Loucy (cell line): ENCODE measurements around the gene PIN1.

ENCODE experiments used
- H2AFZ ChIP-seq: fragments of 200-600 bp; sonication (generic); 2 replicates; pipeline ENCODE4 v1.6.0; 2016; ENCODE audit warnings: antibody characterized with exemption, mild to moderate bottlenecking, low read length, moderate library complexity
- H3F3A ChIP-seq: fragments of 200-600 bp; 2 replicates; pipeline ENCODE4 v1.6.0; 2016; ENCODE audit warnings: antibody characterized with exemption, low read depth, mild to moderate bottlenecking
- H3K27me3 ChIP-seq: fragments of 200-600 bp; sonication (generic); 2 replicates; pipeline ENCODE4 v1.6.1; 2014; ENCODE audit warnings: low read length, mild to moderate bottlenecking; ENCODE audit not compliant: insufficient read depth, poor library complexity, severe bottlenecking
- H3K36me3 ChIP-seq: fragments of 200-600 bp; sonication (generic); 2 replicates; pipeline ENCODE4 v1.6.1; 2016; ENCODE audit warnings: low read length; ENCODE audit not compliant: insufficient read depth
- H3K4me1 ChIP-seq: fragments of 200-600 bp; sonication (generic); 2 replicates; pipeline ENCODE4 v1.5.1; 2014; ENCODE audit warnings: low read length, mild to moderate bottlenecking; ENCODE audit not compliant: insufficient read depth, poor library complexity, severe bottlenecking
- H3K4me2 ChIP-seq: fragments of 200-600 bp; sonication (generic); 2 replicates; pipeline ENCODE4 v1.6.0; 2014; ENCODE audit warnings: antibody characterized with exemption, low read length, low read depth, mild to moderate bottlenecking; ENCODE audit not compliant: poor library complexity, severe bottlenecking
- H3K4me3 ChIP-seq: fragments of 200-600 bp; sonication (generic); 2 replicates; pipeline ENCODE4 v1.5.1; 2014; ENCODE audit warnings: low read length, mild to moderate bottlenecking, mixed read lengths; ENCODE audit not compliant: poor library complexity, severe bottlenecking
- H3K79me2 ChIP-seq: fragments of 200-600 bp; sonication (generic); 2 replicates; pipeline ENCODE4 v1.6.1; 2014; ENCODE audit warnings: low read length; ENCODE audit not compliant: insufficient read depth
- H3K9ac ChIP-seq: fragments of 200-600 bp; sonication (generic); 2 replicates; pipeline ENCODE4 v1.6.0; 2014; ENCODE audit warnings: mild to moderate bottlenecking, low read depth, low read length, moderate library complexity; ENCODE audit not compliant: poor library complexity, severe bottlenecking
- H3K9me2 ChIP-seq: fragments of 200-600 bp; sonication (generic); replicated peaks from 2 replicates; pipeline ENCODE4 v1.6.1; 2016; ENCODE audit warnings: low read depth, low read length, mixed read lengths
- H3K9me3 ChIP-seq: fragments of 200-600 bp; sonication (generic); 2 replicates; pipeline ENCODE4 v1.6.1; 2014; ENCODE audit warnings: mild to moderate bottlenecking, antibody characterized with exemption, low read length, low read depth; ENCODE audit not compliant: insufficient read depth
- H4K20me1 ChIP-seq: fragments of 200-600 bp; sonication (generic); 2 replicates; pipeline ENCODE4 v1.6.0; 2014; ENCODE audit warnings: antibody characterized with exemption, low read length, mild to moderate bottlenecking; ENCODE audit not compliant: insufficient read depth, poor library complexity, severe bottlenecking
- EZH2phosphoT487 ChIP-seq: fragments of 200-600 bp; IDR thresholded peaks from 2 replicates; pipeline ENCODE4 v1.6.1; 2018; ENCODE audit warnings: antibody characterized with exemption, mild to moderate bottlenecking, moderate library complexity, borderline replicate concordance
- TF ChIP-seq, protein P1 (sequence below): fragments of 200-600 bp; sonication (generic); conservative IDR thresholded peaks from 2 replicates; pipeline ENCODE4 v1.5.1; 2014; ENCODE audit warnings: mild to moderate bottlenecking, antibody characterized with exemption, low read length

PIN1 gene

DNA sequence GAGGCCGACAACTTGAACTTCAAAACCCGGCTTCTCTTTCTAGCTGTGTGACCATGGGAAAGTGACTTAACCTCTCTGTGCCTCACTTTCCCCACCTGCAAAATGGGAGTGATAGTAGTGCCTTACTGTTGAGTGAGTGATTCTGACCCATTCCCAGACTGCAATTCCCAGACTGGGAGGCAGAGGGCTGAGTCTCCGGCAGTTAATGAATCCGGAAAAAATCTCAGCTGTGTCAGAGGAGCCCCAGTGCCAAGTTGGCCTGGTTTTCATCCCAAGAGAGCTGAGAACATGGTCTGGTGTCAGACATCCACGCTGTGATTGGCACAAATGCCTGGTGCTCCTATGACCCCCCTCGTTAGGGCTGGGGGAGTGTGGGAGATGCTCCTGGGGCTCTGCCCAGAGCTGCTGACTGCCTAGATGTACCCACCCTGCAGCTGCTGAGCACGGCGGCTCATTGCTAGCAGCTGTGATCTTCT, 50.0 kb downstream of the PIN1 start:
- Histone ChIP-seq H3K9ac (no peak overlapping the region), H3F3A (no peaks in the 10 kb centered on the region), H4K20me1 (no peaks in the 10 kb centered on the region), H3K27me3 (no peaks in the 10 kb centered on the region), H3K79me2 (no peaks in the 10 kb centered on the region), H3K9me2 (no peaks in the 10 kb centered on the region), H3K4me1 (no peaks in the 10 kb centered on the region), H2AFZ (no peak overlapping the region), H3K4me2 (no peak overlapping the region), H3K4me3 (no peak overlapping the region), H3K36me3 (no peaks in the 10 kb centered on the region), H3K9me3 (no peaks in the 10 kb centered on the region)
- TF ChIP-seq EZH2phosphoT487, result no peak
- TF ChIP-seq, protein P1, sequence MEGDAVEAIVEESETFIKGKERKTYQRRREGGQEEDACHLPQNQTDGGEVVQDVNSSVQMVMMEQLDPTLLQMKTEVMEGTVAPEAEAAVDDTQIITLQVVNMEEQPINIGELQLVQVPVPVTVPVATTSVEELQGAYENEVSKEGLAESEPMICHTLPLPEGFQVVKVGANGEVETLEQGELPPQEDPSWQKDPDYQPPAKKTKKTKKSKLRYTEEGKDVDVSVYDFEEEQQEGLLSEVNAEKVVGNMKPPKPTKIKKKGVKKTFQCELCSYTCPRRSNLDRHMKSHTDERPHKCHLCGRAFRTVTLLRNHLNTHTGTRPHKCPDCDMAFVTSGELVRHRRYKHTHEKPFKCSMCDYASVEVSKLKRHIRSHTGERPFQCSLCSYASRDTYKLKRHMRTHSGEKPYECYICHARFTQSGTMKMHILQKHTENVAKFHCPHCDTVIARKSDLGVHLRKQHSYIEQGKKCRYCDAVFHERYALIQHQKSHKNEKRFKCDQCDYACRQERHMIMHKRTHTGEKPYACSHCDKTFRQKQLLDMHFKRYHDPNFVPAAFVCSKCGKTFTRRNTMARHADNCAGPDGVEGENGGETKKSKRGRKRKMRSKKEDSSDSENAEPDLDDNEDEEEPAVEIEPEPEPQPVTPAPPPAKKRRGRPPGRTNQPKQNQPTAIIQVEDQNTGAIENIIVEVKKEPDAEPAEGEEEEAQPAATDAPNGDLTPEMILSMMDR, result no peak

DNA sequence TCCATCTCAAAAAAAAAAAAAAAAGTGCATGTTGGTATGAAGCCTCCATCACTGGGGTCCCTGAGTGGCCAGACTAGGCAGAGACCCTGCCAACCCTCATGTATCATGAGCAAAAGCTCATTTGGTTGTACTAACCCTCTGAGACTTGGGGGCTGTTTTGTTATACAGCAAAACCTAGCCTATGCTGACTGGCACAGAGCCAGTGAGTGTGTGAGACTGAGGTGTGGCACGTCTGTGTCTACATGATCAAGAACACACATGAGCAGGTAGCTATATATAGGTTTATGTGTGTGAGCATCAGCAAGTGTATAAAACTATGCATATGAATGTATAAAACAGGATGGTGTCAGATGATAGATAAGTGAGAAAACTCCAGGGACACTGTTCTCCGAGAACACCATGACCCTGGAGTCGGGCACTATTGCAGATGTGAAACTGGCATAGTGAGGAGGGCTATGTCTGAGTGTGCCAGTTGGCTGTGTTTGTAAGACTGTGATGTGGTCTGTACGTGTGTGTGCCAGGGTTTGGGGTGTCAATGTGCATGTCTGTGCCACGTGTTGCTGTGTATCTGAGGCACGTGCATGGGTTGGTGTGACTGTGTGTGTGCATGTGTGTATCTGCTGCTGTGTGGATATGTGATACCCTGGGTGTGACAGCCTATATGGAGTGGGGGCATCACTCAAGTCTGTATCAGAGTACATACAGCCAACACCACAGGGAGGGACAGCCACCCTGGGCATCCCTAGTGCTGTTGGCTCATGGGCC, 56.7 kb downstream of the PIN1 start:
- TF ChIP-seq, protein P1, result no peak
- TF ChIP-seq EZH2phosphoT487, result no peak
- Histone ChIP-seq H3K9me3 (no peaks in the 10 kb centered on the region), H3K9ac (no peak overlapping the region), H3K9me2 (no peaks in the 10 kb centered on the region), H3K36me3 (no peaks in the 10 kb centered on the region), H3K4me1 (no peaks in the 10 kb centered on the region), H3K79me2 (no peaks in the 10 kb centered on the region), H3K4me3 (no peak overlapping the region), H3K27me3 (no peaks in the 10 kb centered on the region), H3K4me2 (no peak overlapping the region), H4K20me1 (no peaks in the 10 kb centered on the region), H3F3A (no peaks in the 10 kb centered on the region), H2AFZ (no peak overlapping the region)
